ENCODE measurements around the gene CCDC186.

Gene CCDC186

GRCh38 chr10:114077815-114078219 is 96.2 kb downstream of the CCDC186 start:
- TF ChIP-seq ARNT (IDR thresholded peaks at IDR 0.05) (no peak), SUZ12 (IDR thresholded peaks at IDR 0.05) (no peak), NFRKB (IDR thresholded peaks at IDR 0.05) (no peak), ELF4 (IDR thresholded peaks at IDR 0.05) (no peak), CTBP1 (IDR thresholded peaks at IDR 0.05; ENCODE audit: borderline replicate concordance) (no peak), HDGF (IDR thresholded peaks at IDR 0.05; ENCODE audit: borderline replicate concordance) (no peak), LEF1 (IDR thresholded peaks at IDR 0.05; ENCODE audit: borderline replicate concordance) (no peak), FOXK2 (IDR thresholded peaks at IDR 0.05) (no peak), FOXA1 (IDR thresholded peaks at IDR 0.05) (no peak), BHLHE40 (IDR thresholded peaks at IDR 0.05; ENCODE audit: borderline replicate concordance) (no peak), FOXM1 (IDR thresholded peaks at IDR 0.05; ENCODE audit: borderline replicate concordance) (no peak), ZNF384 (IDR thresholded peaks at IDR 0.05) (no peak), SP1 (IDR thresholded peaks at IDR 0.05) (no peak), TARDBP (IDR thresholded peaks at IDR 0.05) (no peak), L3MBTL2 (conservative IDR thresholded peaks at IDR 0.05) (no peak)
- TF ChIP-seq, protein P1, sequence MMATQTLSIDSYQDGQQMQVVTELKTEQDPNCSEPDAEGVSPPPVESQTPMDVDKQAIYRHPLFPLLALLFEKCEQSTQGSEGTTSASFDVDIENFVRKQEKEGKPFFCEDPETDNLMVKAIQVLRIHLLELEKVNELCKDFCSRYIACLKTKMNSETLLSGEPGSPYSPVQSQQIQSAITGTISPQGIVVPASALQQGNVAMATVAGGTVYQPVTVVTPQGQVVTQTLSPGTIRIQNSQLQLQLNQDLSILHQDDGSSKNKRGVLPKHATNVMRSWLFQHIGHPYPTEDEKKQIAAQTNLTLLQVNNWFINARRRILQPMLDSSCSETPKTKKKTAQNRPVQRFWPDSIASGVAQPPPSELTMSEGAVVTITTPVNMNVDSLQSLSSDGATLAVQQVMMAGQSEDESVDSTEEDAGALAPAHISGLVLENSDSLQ (IDR thresholded peaks at IDR 0.05): no peak
- ChIA-PET CTCF (no interaction called here), POLR2A (no interaction called here)
- no peak for DNase-seq (ENCODE audit: extremely low spot score)

DNA sequence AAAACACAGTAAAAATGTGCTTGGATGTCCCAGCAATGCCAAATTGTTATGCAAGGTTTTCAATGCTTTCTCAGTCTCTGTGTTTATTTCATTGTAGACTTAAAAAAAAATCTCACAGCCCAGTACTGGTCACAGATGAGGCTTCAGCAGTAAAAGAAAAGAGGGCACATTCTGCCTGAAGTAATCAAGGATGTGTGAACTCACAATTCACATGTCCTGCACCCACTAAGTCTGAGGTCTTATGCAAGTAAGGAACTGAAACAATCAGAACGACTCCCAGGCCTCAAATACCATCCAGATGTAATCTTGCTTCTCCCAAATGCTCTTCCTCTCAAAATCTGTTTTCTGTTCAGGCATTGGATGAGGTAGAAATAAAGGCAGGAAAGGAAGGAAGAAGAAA is 96.7 kb downstream of the CCDC186 start:
- TF ChIP-seq SP1 (IDR thresholded peaks at IDR 0.05): no peak
- TF ChIP-seq ZNF384 (IDR thresholded peaks at IDR 0.05): no peak
- no peak for TF ChIP-seq FOXA1 (IDR thresholded peaks at IDR 0.05)
- no peak for TF ChIP-seq FOXM1 (IDR thresholded peaks at IDR 0.05; ENCODE audit: borderline replicate concordance)
- TF ChIP-seq LEF1 (IDR thresholded peaks at IDR 0.05; ENCODE audit: borderline replicate concordance): no peak
- no peak for TF ChIP-seq ELF4 (IDR thresholded peaks at IDR 0.05)
- no peak for TF ChIP-seq SUZ12 (IDR thresholded peaks at IDR 0.05)
- no peak for TF ChIP-seq BHLHE40 (IDR thresholded peaks at IDR 0.05; ENCODE audit: borderline replicate concordance)
- TF ChIP-seq ARNT (IDR thresholded peaks at IDR 0.05): no peak
- no peak for TF ChIP-seq CTBP1 (IDR thresholded peaks at IDR 0.05; ENCODE audit: borderline replicate concordance)
- TF ChIP-seq L3MBTL2 (conservative IDR thresholded peaks at IDR 0.05): no peak
- no peak for TF ChIP-seq TARDBP (IDR thresholded peaks at IDR 0.05)
- TF ChIP-seq FOXK2 (IDR thresholded peaks at IDR 0.05): no peak
- no peak for TF ChIP-seq NFRKB (IDR thresholded peaks at IDR 0.05)
- TF ChIP-seq HDGF (IDR thresholded peaks at IDR 0.05; ENCODE audit: borderline replicate concordance): no peak
- TF ChIP-seq, protein P1 (IDR thresholded peaks at IDR 0.05): no peak
- ChIA-PET CTCF (no interaction called here), POLR2A (no interaction called here)

GRCh38 chr10:114075093-114075492 is 98.9 kb downstream of the CCDC186 start:
- CTCF ChIA-PET: no interaction called here
- POLR2A ChIA-PET: no interaction called here
- no peak for DNase-seq (ENCODE audit: extremely low spot score)
- TF ChIP-seq NFRKB (IDR thresholded peaks at IDR 0.05): no peak
- TF ChIP-seq ELF4 (IDR thresholded peaks at IDR 0.05): no peak
- no peak for TF ChIP-seq FOXM1 (IDR thresholded peaks at IDR 0.05; ENCODE audit: borderline replicate concordance)
- no peak for TF ChIP-seq SUZ12 (IDR thresholded peaks at IDR 0.05)
- TF ChIP-seq TARDBP (IDR thresholded peaks at IDR 0.05): no peak
- TF ChIP-seq FOXK2 (IDR thresholded peaks at IDR 0.05): no peak
- no peak for TF ChIP-seq BHLHE40 (IDR thresholded peaks at IDR 0.05; ENCODE audit: borderline replicate concordance)
- TF ChIP-seq HDGF (IDR thresholded peaks at IDR 0.05; ENCODE audit: borderline replicate concordance): no peak
- TF ChIP-seq, protein P1 (IDR thresholded peaks at IDR 0.05): no peak
- no peak for TF ChIP-seq SP1 (IDR thresholded peaks at IDR 0.05)

More for the DNA sequence above, 96.7 kb downstream of the CCDC186 start:
- no peak for DNase-seq (ENCODE audit: extremely low spot score)

DNA sequence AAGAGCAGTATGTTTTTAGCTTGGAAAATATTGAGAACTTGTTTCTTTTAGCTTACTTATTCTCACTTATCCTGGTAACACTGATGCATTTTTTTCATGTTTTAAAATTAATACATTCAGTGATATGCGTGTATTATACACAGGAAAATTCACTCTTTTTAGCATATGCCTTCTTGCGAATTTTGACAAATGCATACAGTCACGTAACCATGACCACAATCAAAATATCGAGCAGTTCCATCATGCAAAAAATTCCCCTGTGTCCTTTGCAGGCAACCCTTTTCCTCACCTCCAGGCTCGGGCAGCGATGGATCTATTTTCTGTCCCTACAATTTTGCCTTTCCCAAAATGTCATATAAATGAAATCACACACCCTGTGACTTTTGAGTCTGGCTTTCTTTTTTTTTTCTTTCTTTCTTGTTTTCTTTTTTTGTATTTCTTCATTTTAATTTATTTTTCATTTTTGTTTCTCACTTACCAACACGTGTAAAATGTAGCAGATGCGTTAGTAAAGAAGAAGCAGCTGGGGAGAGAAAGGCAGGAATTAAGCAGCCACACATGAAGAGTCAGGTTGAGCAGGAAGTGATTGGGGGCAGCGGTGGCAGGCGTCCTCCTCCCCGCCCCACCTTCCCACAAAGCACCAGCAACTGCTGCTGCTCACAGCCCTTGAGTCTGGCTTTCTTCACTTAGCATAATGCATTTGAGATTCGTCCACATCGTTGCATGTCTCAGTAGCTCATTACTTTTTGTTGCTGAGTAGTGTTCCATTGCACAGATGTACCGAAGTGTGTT is 100.4 kb downstream of the CCDC186 start:
- POLR2A ChIA-PET: no interaction called here
- CTCF ChIA-PET: no interaction called here
- DNase-seq (ENCODE audit: extremely low spot score): no peak
- no peak for TF ChIP-seq FOXM1 (IDR thresholded peaks at IDR 0.05; ENCODE audit: borderline replicate concordance)
- TF ChIP-seq HDGF (IDR thresholded peaks at IDR 0.05; ENCODE audit: borderline replicate concordance): no peak
- no peak for TF ChIP-seq L3MBTL2 (conservative IDR thresholded peaks at IDR 0.05)

GRCh38 chr10:114071178-114071577 is 102.8 kb downstream of the CCDC186 start:
- CTCF ChIA-PET: no interaction called here
- TF ChIP-seq ZNF384 (IDR thresholded peaks at IDR 0.05) (no peak), NFRKB (IDR thresholded peaks at IDR 0.05) (no peak), BHLHE40 (IDR thresholded peaks at IDR 0.05; ENCODE audit: borderline replicate concordance) (no peak), FOXK2 (IDR thresholded peaks at IDR 0.05) (no peak), LEF1 (IDR thresholded peaks at IDR 0.05; ENCODE audit: borderline replicate concordance) (no peak), CTBP1 (IDR thresholded peaks at IDR 0.05; ENCODE audit: borderline replicate concordance) (no peak), FOXA1 (IDR thresholded peaks at IDR 0.05) (no peak)
- TF ChIP-seq, protein P1 (IDR thresholded peaks at IDR 0.05): no peak
- POLR2A ChIA-PET: no interaction called here
- DNase-seq (ENCODE audit: extremely low spot score): no peak
